OCI-LY7 (cell line): ENCODE results near the gene DOK7. TPM values are rescaled to one million over a fixed set of nuclear protein-coding genes. Genes with fewer than 3 reads are reported as not detected.

Experiments used
- BruUV-seq: library from RNA; stranded (reverse); fragments of 400-500 nt; replicated peaks from 2 replicates; lab custom pipeline; 2021; lab: Mats Ljungman, UMichigan
- CTCF ChIA-PET: fragments of 300-600 bp; sonication (Branson Sonifier 250); formaldehyde crosslinking; loops from one replicate; lab custom pipeline; 2022; ENCODE audit warnings: antibody characterized with exemption; ENCODE audit not compliant: unreplicated experiment; lab: Charles Lee
- POLR2A ChIA-PET: fragments of 300-600 bp; sonication (Branson Sonifier 250); formaldehyde crosslinking; loops from one replicate; lab custom pipeline; 2022; ENCODE audit warnings: antibody characterized with exemption; lab: Charles Lee
- DNase-seq: peaks from one replicate; pipeline ENCODE4 v3.0.0-alpha.2; 2015; ENCODE audit warnings: low spot score
- H2AFZ ChIP-seq: fragments of 200-600 bp; sonication (generic), shearing (Covaris generic); 2 replicates; pipeline ENCODE4 v1.6.1; 2014; ENCODE audit warnings: mild to moderate bottlenecking, antibody characterized with exemption, low read length, moderate library complexity
- H3K27ac ChIP-seq: fragments of 200-600 bp; sonication (generic); 2 replicates; pipeline ENCODE4 v1.5.1; 2014; ENCODE audit warnings: mixed run types, low read depth, mild to moderate bottlenecking, moderate library complexity, low read length, inconsistent platforms; ENCODE audit not compliant: poor library complexity, severe bottlenecking
- H3K36me3 ChIP-seq: fragments of 200-600 bp; sonication (generic); 2 replicates; pipeline ENCODE4 v1.6.1; 2014; ENCODE audit warnings: mild to moderate bottlenecking, antibody characterized with exemption, low read length, moderate library complexity, mixed read lengths; ENCODE audit not compliant: insufficient read depth
- H3K4me1 ChIP-seq: fragments of 200-600 bp; sonication (generic); 2 replicates; pipeline ENCODE4 v1.5.1; 2014; ENCODE audit warnings: mild to moderate bottlenecking, low read length; ENCODE audit not compliant: insufficient read depth, poor library complexity, severe bottlenecking
- H3K4me2 ChIP-seq: fragments of 200-600 bp; sonication (generic); 2 replicates; pipeline ENCODE4 v1.6.1; 2014; ENCODE audit warnings: mild to moderate bottlenecking, low read length
- H3K4me3 ChIP-seq: fragments of 200-600 bp; sonication (generic); 2 replicates; pipeline ENCODE4 v1.5.1; 2014; ENCODE audit warnings: mild to moderate bottlenecking, low read depth, low read length; ENCODE audit not compliant: poor library complexity, severe bottlenecking
- H3K79me2 ChIP-seq: fragments of 200-600 bp; sonication (generic); 2 replicates; pipeline ENCODE4 v1.6.1; 2016; ENCODE audit warnings: low read depth, mild to moderate bottlenecking, low read length, moderate library complexity, mixed read lengths; ENCODE audit not compliant: insufficient read depth
- H3K9me2 ChIP-seq: fragments of 200-600 bp; sonication (generic); 2 replicates; pipeline ENCODE4 v1.6.1; 2016; ENCODE audit warnings: mild to moderate bottlenecking, low read length, mixed read lengths; ENCODE audit not compliant: insufficient read depth
- H3K9me3 ChIP-seq: fragments of 200-600 bp; sonication (generic); 2 replicates; pipeline ENCODE4 v1.6.1; 2014; ENCODE audit warnings: mild to moderate bottlenecking, mixed run types, low read length, mixed read lengths
- H4K20me1 ChIP-seq: fragments of 200-600 bp; sonication (generic); 2 replicates; pipeline ENCODE4 v1.6.1; 2014; ENCODE audit warnings: mild to moderate bottlenecking, antibody characterized with exemption, low read length, moderate library complexity, mixed read lengths; ENCODE audit not compliant: insufficient read depth
- CTCF ChIP-seq: fragments of 200-600 bp; sonication (generic); conservative IDR thresholded peaks from 2 replicates; pipeline ENCODE4 v1.5.1; 2014; ENCODE audit warnings: mild to moderate bottlenecking, antibody characterized with exemption, low read length, moderate library complexity, mixed read lengths
- EZH2phosphoT487 ChIP-seq: fragments of 200-600 bp; sonication (generic); IDR thresholded peaks from 2 replicates; pipeline ENCODE4 v1.6.1; 2018; ENCODE audit warnings: low read depth, borderline replicate concordance, mild to moderate bottlenecking, mixed run types, antibody characterized with exemption, low read length, moderate library complexity, mixed read lengths
- intact Hi-C: fragments of 100-400 bp; cut with micrococcal nuclease; formaldehyde crosslinking; loops from one replicate; pipeline ENCODE4 v1.10.0; 2022; ENCODE audit not compliant: unreplicated experiment
- total RNA-seq, 2 experiments: library from RNA; depleted of rRNA in 1 of 2; stranded (reverse); fragments of >200 nt in 1 of 2; shearing (Covaris generic) in 1 of 2; gene quantifications; 2 replicates each; pipeline ENCODE4 v1.2.3, GENCODE V29; 2014 to 2022

DOK7 gene
- total RNA-seq, 2 experiments from 2014 or later = 1.5 TPM; not detected in 1

- Histone ChIP-seq H3K27ac (no peak overlapping the region), H3K4me2 (no peak overlapping the region), H4K20me1 (no peaks in the 10 kb centered on the region), H3K4me1 (no peaks in the 10 kb centered on the region), H3K36me3 (no peaks in the 10 kb centered on the region), H2AFZ (no peak overlapping the region), H3K9me2 (no peaks in the 10 kb centered on the region), H3K9me3 (no peaks in the 10 kb centered on the region), H3K4me3 (no peak overlapping the region), H3K79me2 (no peaks in the 10 kb centered on the region)
- intact Hi-C loops = no loop called here
- DNase-seq = no peak
- POLR2A ChIA-PET = no interaction called here
- CTCF ChIA-PET = no interaction called here
- TF ChIP-seq EZH2phosphoT487 = no peak
- peak; percentile 50; the same call in 1 of the 2 replicates for TF ChIP-seq CTCF
- no TSS peak for BruUV-seq
Measured at GRCh38 chr4:3418029-3418762, 44.9 kb upstream of the DOK7 start.

- BruUV-seq = no TSS peak
- Histone ChIP-seq H3K4me1 (no peaks in the 10 kb centered on the region), H4K20me1 (no peaks in the 10 kb centered on the region), H3K79me2 (no peaks in the 10 kb centered on the region), H3K36me3 (no peaks in the 10 kb centered on the region), H3K4me3 (no peak overlapping the region), H3K9me3 (no peaks in the 10 kb centered on the region), H2AFZ (no peak overlapping the region), H3K4me2 (no peak overlapping the region), H3K9me2 (no peaks in the 10 kb centered on the region), H3K27ac (no peak overlapping the region)
- CTCF ChIA-PET = no interaction called here
- POLR2A ChIA-PET = no interaction called here
- TF ChIP-seq EZH2phosphoT487 (no peak), CTCF (no peak)
- DNase-seq = no peak
- intact Hi-C loops = no loop called here
Measured at GRCh38 chr4:3419836-3420605, 43.1 kb upstream of the DOK7 start.

- intact Hi-C loops = no loop called here
- Histone ChIP-seq H3K9me2 (no peaks in the 10 kb centered on the region), H2AFZ (no peak overlapping the region), H3K9me3 (no peaks in the 10 kb centered on the region), H3K4me3 (no peak overlapping the region), H3K4me2 (no peak overlapping the region), H3K4me1 (no peaks in the 10 kb centered on the region), H3K79me2 (no peaks in the 10 kb centered on the region), H3K36me3 (no peaks in the 10 kb centered on the region), H3K27ac (no peak overlapping the region), H4K20me1 (no peaks in the 10 kb centered on the region)
- CTCF ChIA-PET = no interaction called here
- TF ChIP-seq EZH2phosphoT487 (no peak), CTCF (no peak)
- POLR2A ChIA-PET = no interaction called here
- no TSS peak for BruUV-seq
- DNase-seq = no peak
Measured at GRCh38 chr4:3420606-3420955, 42.5 kb upstream of the DOK7 start.
